Activated T-helper 1 cell treated with anti-CD3 and anti-CD28 coated beads, Interleukin-12 subunit alpha, Interleukin-12 subunit beta, Interleukin-2, Interleukin-4 antibody, amounts not matched to agents 30 ng/mL and 10 ng/mL and 1 ng/mL, durations not matched to agents 14 hours and 24 hours and 36 hours (primary cell): ENCODE data around the gene KRTAP12-1. TPM values are rescaled to one million over a fixed set of nuclear protein-coding genes. Genes with fewer than 3 reads are reported as not detected.
"Not testable (repeated sequence)": the region's sequence is repeated elsewhere in the genome, so short reads cannot be mapped to it uniquely, and the experiment has no call there.

ENCODE experiments used
- DNase-seq: peaks from one replicate; pipeline ENCODE4 v3.0.0; 2021; ENCODE audit warnings: low spot score
- H3K27ac Mint-ChIP-seq: one replicate; pipeline ENCODE4 v1.8.0; 2021; ENCODE audit warnings: mild to moderate bottlenecking, mixed read lengths
- H3K27me3 Mint-ChIP-seq: one replicate; pipeline ENCODE4 v1.8.0; 2022; ENCODE audit warnings: mild to moderate bottlenecking, moderate library complexity, mixed read lengths; ENCODE audit not compliant: insufficient read depth
- H3K36me3 Mint-ChIP-seq: one replicate; pipeline ENCODE4 v1.8.0; 2021; ENCODE audit warnings: low read depth, mixed read lengths
- H3K4me1 Mint-ChIP-seq: one replicate; pipeline ENCODE4 v1.8.0; 2021; ENCODE audit warnings: low read depth, mixed read lengths
- H3K4me3 Mint-ChIP-seq: one replicate; pipeline ENCODE4 v1.8.0; 2021; ENCODE audit warnings: mild to moderate bottlenecking, moderate library complexity, mixed read lengths
- H3K9me3 Mint-ChIP-seq: one replicate; pipeline ENCODE4 v1.8.0; 2021; ENCODE audit warnings: mixed read lengths
- intact Hi-C: fragments of 100-400 bp; cut with micrococcal nuclease; formaldehyde crosslinking; loops from one replicate; pipeline ENCODE4 v1.15.1; 2024
- total RNA-seq: library from RNA; stranded (reverse); gene quantifications from 2 replicates; pipeline ENCODE4 v1.2.3, GENCODE V29; 2022

KRTAP12-1 gene
- total RNA-seq, 1 donor from 2014 or later = not detected

- DNase-seq = no peak
- Mint-ChIP-seq H3K36me3 (peaks cover 2% of the 10 kb centered on the region), H3K27me3 (peaks cover 54% of the 10 kb centered on the region), H3K9me3 (peaks cover 4% of the 10 kb centered on the region), H3K27ac (no peak overlapping the region), H3K4me1 (no peaks in the 10 kb centered on the region), H3K4me3 (no peak overlapping the region)
- intact Hi-C loops = no loop called here
These were observed 19.0 kb upstream of the KRTAP12-1 start for GRCh38 chr21:44701023-44701400.

GRCh38 chr21:44700101-44701022 is 18.4 kb upstream of the KRTAP12-1 start:
- H3K4me1 Mint-ChIP-seq = no peaks in the 10 kb centered on the region

GRCh38 chr21:44699502-44700001 is 17.6 kb upstream of the KRTAP12-1 start:
- Mint-ChIP-seq H3K36me3 (no peaks in the 10 kb centered on the region), H3K27ac (no peak overlapping the region), H3K4me3 (no peak overlapping the region), H3K4me1 (no peaks in the 10 kb centered on the region), H3K27me3 (peaks cover 50% of the 10 kb centered on the region), H3K9me3 (no peaks in the 10 kb centered on the region)
- no peak for DNase-seq
- intact Hi-C loops = no loop called here

More at GRCh38 chr21:44700101-44701022, 18.4 kb upstream of the KRTAP12-1 start:
- Mint-ChIP-seq H3K36me3 (no peaks in the 10 kb centered on the region), H3K9me3 (no peaks in the 10 kb centered on the region), H3K27me3 (peaks cover 56% of the 10 kb centered on the region), H3K27ac (no peak overlapping the region), H3K4me3 (no peak overlapping the region)
- DNase-seq = no peak
- intact Hi-C loops = no loop called here

GRCh38 chr21:44697811-44698734 is 16.1 kb upstream of the KRTAP12-1 start:
- no peak overlapping the region for H3K27ac Mint-ChIP-seq
- no peak overlapping the region for H3K4me3 Mint-ChIP-seq
- intact Hi-C loops = no loop called here
- peaks cover 12% of the 10 kb centered on the region for H3K9me3 Mint-ChIP-seq
- peaks cover 45% of the 10 kb centered on the region for H3K27me3 Mint-ChIP-seq
- DNase-seq = no peak
- H3K4me1 Mint-ChIP-seq = no peaks in the 10 kb centered on the region
- no peaks in the 10 kb centered on the region for H3K36me3 Mint-ChIP-seq

GRCh38 chr21:44697172-44697810 is 15.3 kb upstream of the KRTAP12-1 start, which contains the start of gene KRTAP10-12:
KRTAP10-12 (plus strand) TSS chr21:44697172; CDS start chr21:44697202, 30 bp downstream.
- DNase-seq, H3K4me1 Mint-ChIP-seq, H3K4me3 Mint-ChIP-seq, H3K36me3 Mint-ChIP-seq, intact Hi-C loops, H3K27ac Mint-ChIP-seq: not testable (repeated sequence)
- H3K9me3 Mint-ChIP-seq = peaks cover 18% of the 10 kb centered on the region
- H3K27me3 Mint-ChIP-seq = peaks cover 48% of the 10 kb centered on the region

GRCh38 chr21:44696572-44696971 is 14.6 kb upstream of the KRTAP12-1 start:
- no peak overlapping the region for H3K27ac Mint-ChIP-seq
- intact Hi-C loops = no loop called here
- peaks cover 19% of the 10 kb centered on the region for H3K9me3 Mint-ChIP-seq
- no peak for DNase-seq
- no peak overlapping the region for H3K4me3 Mint-ChIP-seq
- no peaks in the 10 kb centered on the region for H3K4me1 Mint-ChIP-seq
- H3K36me3 Mint-ChIP-seq = no peaks in the 10 kb centered on the region
- H3K27me3 Mint-ChIP-seq = peaks cover 44% of the 10 kb centered on the region

- peaks cover 42% of the 10 kb centered on the region for H3K27me3 Mint-ChIP-seq
- intact Hi-C loops = no loop called here
- DNase-seq = no peak
- H3K36me3 Mint-ChIP-seq = no peaks in the 10 kb centered on the region
- H3K4me1 Mint-ChIP-seq = no peaks in the 10 kb centered on the region
- H3K4me3 Mint-ChIP-seq = no peak overlapping the region
- H3K27ac Mint-ChIP-seq = no peak overlapping the region
- H3K9me3 Mint-ChIP-seq = peaks cover 19% of the 10 kb centered on the region
These were observed 13.7 kb upstream of the KRTAP12-1 start for GRCh38 chr21:44695641-44696040.

GRCh38 chr21:44695184-44695583 is 13.2 kb upstream of the KRTAP12-1 start:
- Mint-ChIP-seq H3K9me3 (peaks cover 19% of the 10 kb centered on the region), H3K27ac (no peak overlapping the region), H3K27me3 (peaks cover 42% of the 10 kb centered on the region), H3K4me1 (no peaks in the 10 kb centered on the region), H3K36me3 (no peaks in the 10 kb centered on the region), H3K4me3 (no peak overlapping the region)
- intact Hi-C loops = no loop called here
- no peak for DNase-seq

- DNase-seq = no peak
- intact Hi-C loops = no loop called here
- no peaks in the 10 kb centered on the region for H3K4me1 Mint-ChIP-seq
- no peak overlapping the region for H3K4me3 Mint-ChIP-seq
- peaks cover 43% of the 10 kb centered on the region for H3K27me3 Mint-ChIP-seq
- no peaks in the 10 kb centered on the region for H3K36me3 Mint-ChIP-seq
- no peak overlapping the region for H3K27ac Mint-ChIP-seq
- H3K9me3 Mint-ChIP-seq = peaks cover 19% of the 10 kb centered on the region
These were observed 12.8 kb upstream of the KRTAP12-1 start for GRCh38 chr21:44694776-44695175.

- H3K4me3 Mint-ChIP-seq = no peak overlapping the region
- no peaks in the 10 kb centered on the region for H3K4me1 Mint-ChIP-seq
- intact Hi-C loops = no loop called here
- no peaks in the 10 kb centered on the region for H3K36me3 Mint-ChIP-seq
- H3K9me3 Mint-ChIP-seq = peaks cover 19% of the 10 kb centered on the region
- H3K27ac Mint-ChIP-seq = no peak overlapping the region
- DNase-seq = no peak
- peaks cover 35% of the 10 kb centered on the region for H3K27me3 Mint-ChIP-seq
These were observed 11.0 kb upstream of the KRTAP12-1 start for GRCh38 chr21:44692798-44693512.

- Mint-ChIP-seq H3K4me3 (no peak overlapping the region), H3K36me3 (no peaks in the 10 kb centered on the region), H3K4me1 (peaks cover 8% of the 10 kb centered on the region), H3K27ac (no peak overlapping the region), H3K27me3 (peaks cover 28% of the 10 kb centered on the region), H3K9me3 (peaks cover 19% of the 10 kb centered on the region)
- intact Hi-C loops = no loop called here
- no peak for DNase-seq
These were observed 9.7 kb upstream of the KRTAP12-1 start for GRCh38 chr21:44691686-44692085.

- DNase-seq, intact Hi-C loops, H3K27ac Mint-ChIP-seq, H3K4me3 Mint-ChIP-seq, H3K36me3 Mint-ChIP-seq: not testable (repeated sequence)
- Mint-ChIP-seq H3K4me1 (peaks cover 19% of the 10 kb centered on the region), H3K9me3 (peaks cover 19% of the 10 kb centered on the region), H3K27me3 (peaks cover 18% of the 10 kb centered on the region)
These were observed 7.8 kb upstream of the KRTAP12-1 start for GRCh38 chr21:44689740-44690139.
